GM12878 (cell line): ENCODE results near the gene ARHGEF7. TPM values are rescaled to one million over a fixed set of nuclear protein-coding genes. Genes with fewer than 3 reads are reported as not detected.

Experiments
- BCL11A ChIP-seq: IDR thresholded peaks from 2 replicates; pipeline ENCODE4 v1.6.1; 2011; ENCODE audit warnings: low read depth, low read length
- CREM ChIP-seq: IDR thresholded peaks from 2 replicates; pipeline ENCODE4 v1.6.1; 2014; ENCODE audit warnings: antibody characterized with exemption, low read depth
- DPF2 ChIP-seq: fragments of 450-650 bp; IDR thresholded peaks from 2 replicates; pipeline ENCODE4 v1.6.1; 2017; ENCODE audit warnings: mild to moderate bottlenecking
- EED ChIP-seq: sonication (generic); IDR thresholded peaks from 2 replicates; pipeline ENCODE4 v1.6.1; 2016; ENCODE audit warnings: antibody characterized with exemption, low read depth
- FOXM1 ChIP-seq: IDR thresholded peaks from 2 replicates; pipeline ENCODE4 v1.6.1; 2012; ENCODE audit warnings: low read depth, mild to moderate bottlenecking, inconsistent platforms, low read length, moderate library complexity
- GABPA ChIP-seq: IDR thresholded peaks from 2 replicates; pipeline ENCODE4 v1.6.1; 2014; ENCODE audit warnings: antibody characterized with exemption, low read depth, mild to moderate bottlenecking, inconsistent platforms
- IKZF1 ChIP-seq: fragments of 450-650 bp; conservative IDR thresholded peaks from 2 replicates; pipeline ENCODE4 v1.6.1; 2017; ENCODE audit warnings: antibody characterized with exemption, mild to moderate bottlenecking
- KDM1A ChIP-seq: fragments of 200-600 bp; sonication (generic); IDR thresholded peaks from 2 replicates; pipeline ENCODE4 v1.6.1; 2016; ENCODE audit warnings: borderline replicate concordance
- MXI1 ChIP-seq: fragments of 150-350 bp; IDR thresholded peaks from 2 replicates; pipeline ENCODE4 v1.6.1; 2011; ENCODE audit warnings: low read depth, mild to moderate bottlenecking, inconsistent platforms, low read length, improper control_type of control experiment
- MYC ChIP-seq: IDR thresholded peaks from 2 replicates; pipeline ENCODE4 v1.6.1; 2011; ENCODE audit warnings: mild to moderate bottlenecking, low read length, moderate library complexity, inconsistent platforms; ENCODE audit not compliant: insufficient read depth, insufficient replicate concordance, insufficient read length, severe bottlenecking
- NFIC ChIP-seq: IDR thresholded peaks from 2 replicates; pipeline ENCODE4 v1.6.1; 2012; ENCODE audit warnings: low read depth, mild to moderate bottlenecking, inconsistent platforms, low read length, moderate library complexity
- POLR2AphosphoS2 ChIP-seq: IDR thresholded peaks from 2 replicates; pipeline ENCODE4 v1.6.1; 2011; ENCODE audit warnings: low read depth, mild to moderate bottlenecking, low read length, improper control_type of control experiment, moderate library complexity
- POU2F2 ChIP-seq: IDR thresholded peaks from 3 replicates; pipeline ENCODE4 v1.6.1; 2011; ENCODE audit warnings: low read depth, mild to moderate bottlenecking, low read length, borderline replicate concordance
- RUNX3 ChIP-seq: IDR thresholded peaks from 2 replicates; pipeline ENCODE4 v1.6.1; 2012; ENCODE audit warnings: low read length, inconsistent platforms
- SPI1 ChIP-seq: IDR thresholded peaks from 2 replicates; pipeline ENCODE4 v1.6.1; 2011; ENCODE audit warnings: low read depth, mild to moderate bottlenecking, low read length, moderate library complexity, borderline replicate concordance; ENCODE audit not compliant: insufficient read depth
- TCF12 ChIP-seq: IDR thresholded peaks from 2 replicates; pipeline ENCODE4 v1.6.1; 2011; ENCODE audit warnings: low read depth, mild to moderate bottlenecking, low read length
- TCF3 ChIP-seq: IDR thresholded peaks from 2 replicates; pipeline ENCODE4 v1.6.1; 2012; ENCODE audit warnings: low read depth, mild to moderate bottlenecking, low read length, borderline replicate concordance; ENCODE audit not compliant: insufficient read depth
- polyA plus RNA-seq, 11 experiments: library from polyadenylated mRNA; depleted of rRNA in 4 of 11; unstranded in 6 of 11; stranded (reverse) in 5 of 11; fragments of >200 nt; fragmentation: Nextera tagmentation in 4 of 11; fragmentation: Illumina TruSeq in 1 of 11; extraction: Ambion mirVana in 4 of 11; extraction: Trizol in 1 of 11; gene quantifications; 1 replicate in 1 of 11; 2 replicates in 10 of 11; pipeline versions ENCODE4 v1.2.1 to v1.2.3, GENCODE V29; 2011 to 2016; ENCODE audit warnings: inconsistent platforms in 2 of 11, missing spikeins in 2 of 11, low read depth in 1 of 11
- total RNA-seq, 4 experiments: library from RNA; depleted of rRNA in 3 of 4; stranded (reverse); fragments of >200 nt in 3 of 4; fragmentation: Illumina TruSeq in 1 of 4; extraction: Trizol in 1 of 4; gene quantifications; 2 replicates each; pipeline versions ENCODE4 v1.2.1 to v1.2.3, GENCODE V29; 2013 to 2021
- TF ChIP-seq, protein P1 (sequence below): fragments of 450-650 bp; IDR thresholded peaks from 2 replicates; pipeline ENCODE4 v1.6.1; 2016; ENCODE audit warnings: mild to moderate bottlenecking, moderate library complexity, borderline replicate concordance
- TF ChIP-seq, protein P2 (sequence below): IDR thresholded peaks from 2 replicates; pipeline ENCODE4 v1.6.1; 2012; ENCODE audit warnings: low read depth, low read length, improper control_type of control experiment
- TF ChIP-seq, protein P3 (sequence below): fragments of 450-650 bp; IDR thresholded peaks from 2 replicates; pipeline ENCODE4 v1.6.1; 2018; ENCODE audit warnings: mild to moderate bottlenecking, low read depth, moderate library complexity; ENCODE audit not compliant: partially characterized antibody
- TF ChIP-seq, protein P4 (sequence below): fragments of 450-650 bp; IDR thresholded peaks from 2 replicates; pipeline ENCODE4 v1.6.1; 2017; ENCODE audit warnings: mild to moderate bottlenecking, low read depth, inconsistent platforms; ENCODE audit not compliant: poor library complexity, severe bottlenecking

ARHGEF7 gene
- total and polyA plus RNA-seq, 10 of the 15 experiments (the other 5 are each of a cell fraction or from before 2014, with no cell fraction given) = 4.7 to 65.5 (median 36.6) TPM

DNA sequence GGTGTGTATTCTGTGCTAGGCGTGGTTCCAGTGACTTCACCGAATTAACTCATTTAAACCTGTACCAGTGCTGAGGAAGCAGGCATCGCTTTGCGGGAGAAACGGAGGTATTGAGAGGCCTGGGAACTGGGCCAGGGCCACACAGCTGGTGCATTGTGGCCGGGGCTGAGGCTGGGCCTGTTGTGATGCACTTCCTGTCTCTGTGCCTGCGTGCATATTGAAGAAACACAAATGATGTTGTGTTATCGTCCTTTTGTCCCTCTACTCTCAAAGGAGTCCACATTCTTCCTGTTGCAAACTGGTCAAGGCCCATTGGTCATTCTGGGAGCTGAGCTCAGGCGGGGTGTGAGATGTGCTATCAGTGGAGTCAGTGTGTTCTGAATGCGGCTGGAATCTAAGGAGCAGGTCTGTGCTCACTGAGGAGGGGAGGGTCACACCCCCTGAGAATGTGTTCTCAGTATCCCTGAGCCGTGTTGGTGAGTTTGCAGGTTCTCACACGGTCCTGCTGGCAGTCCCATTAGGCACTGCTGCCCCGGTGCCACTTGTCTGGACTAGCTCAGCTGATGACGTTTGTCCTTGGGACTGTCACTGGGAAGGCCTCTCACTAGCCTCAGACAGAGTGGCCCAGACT lies 62.1 kb downstream of the ARHGEF7 start (continued):
- TF ChIP-seq KDM1A = no peak
- TF ChIP-seq POU2F2 = no peak
- TF ChIP-seq, protein P1, sequence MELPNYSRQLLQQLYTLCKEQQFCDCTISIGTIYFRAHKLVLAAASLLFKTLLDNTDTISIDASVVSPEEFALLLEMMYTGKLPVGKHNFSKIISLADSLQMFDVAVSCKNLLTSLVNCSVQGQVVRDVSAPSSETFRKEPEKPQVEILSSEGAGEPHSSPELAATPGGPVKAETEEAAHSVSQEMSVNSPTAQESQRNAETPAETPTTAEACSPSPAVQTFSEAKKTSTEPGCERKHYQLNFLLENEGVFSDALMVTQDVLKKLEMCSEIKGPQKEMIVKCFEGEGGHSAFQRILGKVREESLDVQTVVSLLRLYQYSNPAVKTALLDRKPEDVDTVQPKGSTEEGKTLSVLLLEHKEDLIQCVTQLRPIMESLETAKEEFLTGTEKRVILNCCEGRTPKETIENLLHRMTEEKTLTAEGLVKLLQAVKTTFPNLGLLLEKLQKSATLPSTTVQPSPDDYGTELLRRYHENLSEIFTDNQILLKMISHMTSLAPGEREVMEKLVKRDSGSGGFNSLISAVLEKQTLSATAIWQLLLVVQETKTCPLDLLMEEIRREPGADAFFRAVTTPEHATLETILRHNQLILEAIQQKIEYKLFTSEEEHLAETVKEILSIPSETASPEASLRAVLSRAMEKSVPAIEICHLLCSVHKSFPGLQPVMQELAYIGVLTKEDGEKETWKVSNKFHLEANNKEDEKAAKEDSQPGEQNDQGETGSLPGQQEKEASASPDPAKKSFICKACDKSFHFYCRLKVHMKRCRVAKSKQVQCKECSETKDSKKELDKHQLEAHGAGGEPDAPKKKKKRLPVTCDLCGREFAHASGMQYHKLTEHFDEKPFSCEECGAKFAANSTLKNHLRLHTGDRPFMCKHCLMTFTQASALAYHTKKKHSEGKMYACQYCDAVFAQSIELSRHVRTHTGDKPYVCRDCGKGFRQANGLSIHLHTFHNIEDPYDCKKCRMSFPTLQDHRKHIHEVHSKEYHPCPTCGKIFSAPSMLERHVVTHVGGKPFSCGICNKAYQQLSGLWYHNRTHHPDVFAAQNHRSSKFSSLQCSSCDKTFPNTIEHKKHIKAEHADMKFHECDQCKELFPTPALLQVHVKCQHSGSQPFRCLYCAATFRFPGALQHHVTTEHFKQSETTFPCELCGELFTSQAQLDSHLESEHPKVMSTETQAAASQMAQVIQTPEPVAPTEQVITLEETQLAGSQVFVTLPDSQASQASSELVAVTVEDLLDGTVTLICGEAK = no peak
- TF ChIP-seq TCF12 = peak; percentile 57; the same call in 1 of the 2 replicates
- TF ChIP-seq TCF3 = peak; percentile 76; the same call in 1 of the 2 replicates
- TF ChIP-seq, protein P2, sequence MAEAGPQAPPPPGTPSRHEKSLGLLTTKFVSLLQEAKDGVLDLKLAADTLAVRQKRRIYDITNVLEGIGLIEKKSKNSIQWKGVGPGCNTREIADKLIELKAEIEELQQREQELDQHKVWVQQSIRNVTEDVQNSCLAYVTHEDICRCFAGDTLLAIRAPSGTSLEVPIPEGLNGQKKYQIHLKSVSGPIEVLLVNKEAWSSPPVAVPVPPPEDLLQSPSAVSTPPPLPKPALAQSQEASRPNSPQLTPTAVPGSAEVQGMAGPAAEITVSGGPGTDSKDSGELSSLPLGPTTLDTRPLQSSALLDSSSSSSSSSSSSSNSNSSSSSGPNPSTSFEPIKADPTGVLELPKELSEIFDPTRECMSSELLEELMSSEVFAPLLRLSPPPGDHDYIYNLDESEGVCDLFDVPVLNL = no peak
- TF ChIP-seq RUNX3 = peak; percentile 75
- no peak for TF ChIP-seq MYC
- TF ChIP-seq CREM = peak; percentile 14; the same call in 1 of the 2 replicates
- TF ChIP-seq, protein P3, sequence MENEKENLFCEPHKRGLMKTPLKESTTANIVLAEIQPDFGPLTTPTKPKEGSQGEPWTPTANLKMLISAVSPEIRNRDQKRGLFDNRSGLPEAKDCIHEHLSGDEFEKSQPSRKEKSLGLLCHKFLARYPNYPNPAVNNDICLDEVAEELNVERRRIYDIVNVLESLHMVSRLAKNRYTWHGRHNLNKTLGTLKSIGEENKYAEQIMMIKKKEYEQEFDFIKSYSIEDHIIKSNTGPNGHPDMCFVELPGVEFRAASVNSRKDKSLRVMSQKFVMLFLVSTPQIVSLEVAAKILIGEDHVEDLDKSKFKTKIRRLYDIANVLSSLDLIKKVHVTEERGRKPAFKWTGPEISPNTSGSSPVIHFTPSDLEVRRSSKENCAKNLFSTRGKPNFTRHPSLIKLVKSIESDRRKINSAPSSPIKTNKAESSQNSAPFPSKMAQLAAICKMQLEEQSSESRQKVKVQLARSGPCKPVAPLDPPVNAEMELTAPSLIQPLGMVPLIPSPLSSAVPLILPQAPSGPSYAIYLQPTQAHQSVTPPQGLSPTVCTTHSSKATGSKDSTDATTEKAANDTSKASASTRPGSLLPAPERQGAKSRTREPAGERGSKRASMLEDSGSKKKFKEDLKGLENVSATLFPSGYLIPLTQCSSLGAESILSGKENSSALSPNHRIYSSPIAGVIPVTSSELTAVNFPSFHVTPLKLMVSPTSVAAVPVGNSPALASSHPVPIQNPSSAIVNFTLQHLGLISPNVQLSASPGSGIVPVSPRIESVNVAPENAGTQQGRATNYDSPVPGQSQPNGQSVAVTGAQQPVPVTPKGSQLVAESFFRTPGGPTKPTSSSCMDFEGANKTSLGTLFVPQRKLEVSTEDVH = no peak
- TF ChIP-seq IKZF1 = no peak
- TF ChIP-seq GABPA = peak; percentile 39; the same call in 1 of the 2 replicates
- TF ChIP-seq, protein P4, sequence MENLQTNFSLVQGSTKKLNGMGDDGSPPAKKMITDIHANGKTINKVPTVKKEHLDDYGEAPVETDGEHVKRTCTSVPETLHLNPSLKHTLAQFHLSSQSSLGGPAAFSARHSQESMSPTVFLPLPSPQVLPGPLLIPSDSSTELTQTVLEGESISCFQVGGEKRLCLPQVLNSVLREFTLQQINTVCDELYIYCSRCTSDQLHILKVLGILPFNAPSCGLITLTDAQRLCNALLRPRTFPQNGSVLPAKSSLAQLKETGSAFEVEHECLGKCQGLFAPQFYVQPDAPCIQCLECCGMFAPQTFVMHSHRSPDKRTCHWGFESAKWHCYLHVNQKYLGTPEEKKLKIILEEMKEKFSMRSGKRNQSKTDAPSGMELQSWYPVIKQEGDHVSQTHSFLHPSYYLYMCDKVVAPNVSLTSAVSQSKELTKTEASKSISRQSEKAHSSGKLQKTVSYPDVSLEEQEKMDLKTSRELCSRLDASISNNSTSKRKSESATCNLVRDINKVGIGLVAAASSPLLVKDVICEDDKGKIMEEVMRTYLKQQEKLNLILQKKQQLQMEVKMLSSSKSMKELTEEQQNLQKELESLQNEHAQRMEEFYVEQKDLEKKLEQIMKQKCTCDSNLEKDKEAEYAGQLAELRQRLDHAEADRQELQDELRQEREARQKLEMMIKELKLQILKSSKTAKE = no peak
- no peak for TF ChIP-seq EED
- TF ChIP-seq BCL11A = no peak
- TF ChIP-seq POLR2AphosphoS2 = no peak
- TF ChIP-seq DPF2 = no peak
- no peak for TF ChIP-seq NFIC
- TF ChIP-seq MXI1 = no peak
- TF ChIP-seq FOXM1 = no peak
- peak; percentile 39; the same call in 1 of the 2 replicates for TF ChIP-seq SPI1
- TF ChIP-seq, all 136 proteins: peak for 10
